GM12873 (cell line): ENCODE measurements around the gene MYL6B.

ENCODE experiments used
- CTCF ChIP-seq: IDR thresholded peaks from 2 replicates; pipeline ENCODE4 v1.5.1; 2012; ENCODE audit warnings: low read depth, mild to moderate bottlenecking, moderate library complexity, low read length, control low read depth; ENCODE audit not compliant: insufficient read depth; ENCODE audit errors: missing control alignments

MYL6B gene

DNA sequence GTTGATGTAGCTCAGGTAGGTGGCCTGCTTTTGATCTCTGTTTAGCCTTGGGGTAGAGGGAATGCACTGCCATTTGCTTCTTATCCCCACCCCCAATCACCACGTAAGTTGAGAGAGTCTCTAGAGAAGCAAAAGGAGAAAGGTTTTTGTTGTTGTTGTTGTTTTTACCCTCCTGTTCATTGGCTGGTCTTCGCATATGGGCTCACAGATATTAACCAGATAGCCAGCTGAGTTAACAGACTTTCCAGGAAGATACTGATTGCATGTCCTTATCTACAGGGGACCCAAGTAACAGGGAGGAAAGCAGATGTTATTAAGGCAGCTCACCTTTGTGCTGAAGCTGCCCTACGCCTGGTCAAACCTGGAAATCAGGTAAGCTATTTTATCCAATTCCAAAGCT is 45.1 kb upstream of the MYL6B start:
- no peak for TF ChIP-seq CTCF

DNA sequence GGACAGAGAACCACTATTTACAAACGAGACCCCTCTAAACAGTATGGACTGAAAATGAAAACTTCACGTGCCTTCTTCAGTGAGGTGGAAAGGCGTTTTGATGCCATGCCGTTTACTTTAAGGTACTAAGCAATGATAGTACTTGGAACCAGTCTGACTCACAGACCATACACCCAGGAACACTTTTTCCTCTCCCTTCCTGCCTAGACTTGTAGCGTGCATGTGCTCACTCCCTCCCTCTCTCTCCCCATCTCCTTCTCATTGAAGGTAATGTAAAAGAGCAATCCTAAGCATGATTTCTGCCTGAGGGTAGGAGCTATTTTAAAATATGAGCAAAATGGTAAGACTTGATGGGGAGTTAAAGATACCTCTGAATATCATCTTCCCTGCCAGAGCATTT is 41.8 kb upstream of the MYL6B start:
- no peak for TF ChIP-seq CTCF

DNA sequence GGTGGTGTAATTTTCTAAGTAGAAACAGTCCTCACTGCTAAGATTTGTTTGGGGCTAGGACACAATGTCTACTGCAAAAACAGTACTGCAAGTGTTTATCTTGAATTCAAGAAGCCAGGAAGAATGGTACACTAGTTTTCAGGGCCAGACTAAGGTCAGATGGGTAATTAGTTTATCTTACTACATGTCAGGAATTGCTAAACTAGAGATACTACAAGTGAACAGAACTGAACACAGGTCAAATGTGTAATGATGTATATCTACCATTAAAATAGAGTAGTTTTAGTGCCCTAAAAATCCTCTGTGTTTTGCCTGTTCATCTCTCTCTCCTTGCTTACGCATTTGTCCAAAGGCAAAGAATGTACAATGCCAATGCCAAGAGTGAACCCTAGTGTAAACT is 38.3 kb upstream of the MYL6B start:
- no peak for TF ChIP-seq CTCF

DNA sequence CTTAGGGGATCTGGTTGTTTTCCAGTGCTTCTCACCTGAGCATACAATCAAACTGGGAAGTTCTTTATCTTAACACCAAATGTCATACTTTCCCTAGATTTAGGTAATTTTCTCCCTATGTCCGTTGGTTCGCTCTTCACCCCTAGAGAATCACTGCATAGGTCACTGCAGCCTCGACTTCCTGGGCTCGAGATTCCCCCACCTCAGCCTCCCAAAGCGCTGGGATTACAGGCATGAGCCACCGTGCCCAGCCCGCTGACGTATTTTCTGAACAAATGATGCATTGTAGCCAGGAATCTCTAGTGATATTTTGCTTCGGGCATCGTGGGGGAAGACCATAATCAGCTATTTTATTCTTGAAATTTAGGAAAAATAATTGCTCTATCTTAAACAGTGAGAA is 37.1 kb upstream of the MYL6B start:
- TF ChIP-seq CTCF, result no peak

GRCh38 chr12:56116267-56117081 is 35.9 kb upstream of the MYL6B start, which contains the start of gene RPL41:
TSS of gene RPL41 (plus strand) at chr12:56116633.
- no peak for TF ChIP-seq CTCF

DNA sequence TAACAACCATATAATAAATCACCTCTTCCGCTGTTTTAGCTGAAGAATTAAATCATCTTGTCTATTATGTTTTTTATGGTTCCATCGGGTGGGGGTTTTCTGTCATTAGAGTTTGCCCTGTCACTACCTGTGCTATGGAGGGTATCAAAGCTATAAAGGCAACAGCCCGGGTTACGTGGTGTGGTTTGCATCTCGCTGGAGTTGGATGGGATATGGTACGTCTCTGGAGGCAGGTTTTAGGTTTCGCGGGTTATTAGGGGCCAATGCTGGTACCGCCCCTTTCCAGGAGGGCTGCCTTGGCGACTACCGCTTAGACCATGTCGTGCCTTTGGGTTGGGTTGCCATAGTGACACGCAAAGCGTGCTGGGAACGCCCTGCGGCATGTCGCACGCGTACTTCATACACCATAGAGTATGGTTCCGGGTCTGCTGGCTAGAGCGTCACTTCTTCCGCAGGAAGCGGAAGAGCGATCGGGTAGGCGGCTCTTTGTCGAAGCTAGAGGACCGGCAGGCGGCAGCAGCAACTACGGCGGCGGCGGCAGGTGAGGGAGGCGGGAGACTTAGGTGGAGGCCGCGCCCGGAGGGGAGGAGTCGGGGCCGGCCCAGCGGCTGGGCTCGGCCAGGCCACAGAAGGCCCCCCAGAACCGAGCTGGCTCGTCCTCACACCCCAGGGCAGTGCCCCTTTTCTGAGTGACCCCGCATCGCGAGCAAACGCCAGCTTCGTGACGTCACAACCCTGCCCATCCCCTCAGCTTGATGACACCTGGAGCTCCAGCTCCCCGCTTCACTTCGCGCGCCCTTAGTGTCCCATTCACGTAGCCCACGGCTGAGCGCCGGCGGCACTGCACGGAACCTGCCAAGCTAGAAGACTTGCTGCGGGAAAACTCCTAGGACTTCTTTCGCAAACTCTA is 34.4 kb upstream of the MYL6B start, which contains the start of gene ZC3H10:
ZC3H10 (plus strand) TSS at position 489 of the 910 bp plus-strand sequence. CDS start 2,297 bp downstream, outside the sequence.
- TF ChIP-seq CTCF, result peak; percentile 49
